ENCODE results near the gene FANCC.

FANCC gene

GRCh38 chr9:95197692-95198271 is 119.7 kb downstream of the FANCC start:
- TF ChIP-seq EGR1 (IDR thresholded peaks at IDR 0.05) (no peak), CREB1 (IDR thresholded peaks at IDR 0.05; ENCODE audit: low read depth) (no peak), RAD21 (IDR thresholded peaks at IDR 0.05; ENCODE audit: low read depth) (no peak), NFIC (IDR thresholded peaks at IDR 0.05) (no peak), MAX (IDR thresholded peaks at IDR 0.05) (no peak), CEBPB (IDR thresholded peaks at IDR 0.05) (no peak), TEAD4 (IDR thresholded peaks at IDR 0.05) (no peak)

- TF ChIP-seq CREB1 (IDR thresholded peaks at IDR 0.05; ENCODE audit: low read depth) (no peak), EGR1 (IDR thresholded peaks at IDR 0.05) (no peak), ZBTB7A (IDR thresholded peaks at IDR 0.05; ENCODE audit: low read depth) (no peak), MAX (IDR thresholded peaks at IDR 0.05) (no peak), REST (IDR thresholded peaks at IDR 0.05; ENCODE audit: low read depth) (no peak), RAD21 (IDR thresholded peaks at IDR 0.05; ENCODE audit: low read depth) (no peak), TEAD4 (IDR thresholded peaks at IDR 0.05) (no peak), NFIC (IDR thresholded peaks at IDR 0.05) (no peak), USF1 (IDR thresholded peaks at IDR 0.05) (no peak), CEBPB (IDR thresholded peaks at IDR 0.05) (no peak), FOXM1 (IDR thresholded peaks at IDR 0.05; ENCODE audit: borderline replicate concordance, low read depth) (no peak), TAF1 (IDR thresholded peaks at IDR 0.05; ENCODE audit: low read depth) (no peak), TCF12 (IDR thresholded peaks at IDR 0.05; ENCODE audit: low read depth) (no peak), EP300 (IDR thresholded peaks at IDR 0.05; ENCODE audit: borderline replicate concordance) (no peak), YY1 (IDR thresholded peaks at IDR 0.05; ENCODE audit: low read depth) (no peak)
Observed at GRCh38 chr9:95193480-95193879, 124.0 kb downstream of the FANCC start.

GRCh38 chr9:95193067-95193466 is 124.4 kb downstream of the FANCC start:
- TF ChIP-seq USF1 (IDR thresholded peaks at IDR 0.05), result no peak
- TF ChIP-seq CEBPB (IDR thresholded peaks at IDR 0.05), result no peak
- TF ChIP-seq YY1 (IDR thresholded peaks at IDR 0.05; ENCODE audit: low read depth), result no peak

GRCh38 chr9:95192631-95193030 is 124.9 kb downstream of the FANCC start:
- TF ChIP-seq FOXM1 (IDR thresholded peaks at IDR 0.05; ENCODE audit: borderline replicate concordance, low read depth) (no peak), RAD21 (IDR thresholded peaks at IDR 0.05; ENCODE audit: low read depth) (no peak), ZBTB7A (IDR thresholded peaks at IDR 0.05; ENCODE audit: low read depth) (no peak), REST (IDR thresholded peaks at IDR 0.05; ENCODE audit: low read depth) (no peak), TCF12 (IDR thresholded peaks at IDR 0.05; ENCODE audit: low read depth) (no peak), CEBPB (IDR thresholded peaks at IDR 0.05) (no peak), CREB1 (IDR thresholded peaks at IDR 0.05; ENCODE audit: low read depth) (no peak)

- TF ChIP-seq MAX (IDR thresholded peaks at IDR 0.05) (no peak), TCF12 (IDR thresholded peaks at IDR 0.05; ENCODE audit: low read depth) (no peak), CREB1 (IDR thresholded peaks at IDR 0.05; ENCODE audit: low read depth) (no peak), FOXM1 (IDR thresholded peaks at IDR 0.05; ENCODE audit: borderline replicate concordance, low read depth) (no peak), USF1 (IDR thresholded peaks at IDR 0.05) (no peak), TAF1 (IDR thresholded peaks at IDR 0.05; ENCODE audit: low read depth) (no peak), TEAD4 (IDR thresholded peaks at IDR 0.05) (no peak), RAD21 (IDR thresholded peaks at IDR 0.05; ENCODE audit: low read depth) (no peak), YY1 (IDR thresholded peaks at IDR 0.05; ENCODE audit: low read depth) (no peak), ZBTB7A (IDR thresholded peaks at IDR 0.05; ENCODE audit: low read depth) (no peak), NFIC (IDR thresholded peaks at IDR 0.05) (no peak), EP300 (IDR thresholded peaks at IDR 0.05; ENCODE audit: borderline replicate concordance) (no peak), REST (IDR thresholded peaks at IDR 0.05; ENCODE audit: low read depth) (no peak), CEBPB (IDR thresholded peaks at IDR 0.05) (no peak), EGR1 (IDR thresholded peaks at IDR 0.05) (no peak)
Observed at GRCh38 chr9:95190413-95190812, 127.1 kb downstream of the FANCC start.

Measured in Ishikawa (cell line).